Neutrophil (primary cell): ENCODE measurements around the gene NSMCE1.

ENCODE experiments used
- H3K27ac ChIP-seq: fragments of 200-600 bp; sonication (generic); 2 replicates; pipeline ENCODE4 v1.5.1; 2016; ENCODE audit warnings: mild to moderate bottlenecking, moderate library complexity
- H3K27me3 ChIP-seq: fragments of 200-600 bp; sonication (generic); 2 replicates; pipeline ENCODE4 v1.6.0; 2016; ENCODE audit warnings: mild to moderate bottlenecking
- H3K36me3 ChIP-seq: fragments of 200-600 bp; sonication (generic); 2 replicates; pipeline ENCODE4 v1.5.1; 2017
- H3K4me1 ChIP-seq, 2 experiments: fragments of 200-600 bp in 1 of 2; sonication (generic) in 1 of 2; 1 replicate in 1 of 2; 2 replicates in 1 of 2; pipeline versions ENCODE4 v1.5.1 to v1.6.1; 2013 to 2016; ENCODE audit warnings: low read depth in 1 of 2, low read length in 1 of 2, mild to moderate bottlenecking in 1 of 2, moderate library complexity in 1 of 2; ENCODE audit not compliant: control insufficient read depth in 1 of 2, insufficient read depth in 1 of 2
- H3K4me3 ChIP-seq, 2 experiments: fragments of 200-600 bp in 1 of 2; sonication (generic) in 1 of 2; 1 replicate in 1 of 2; 2 replicates in 1 of 2; pipeline ENCODE4 v1.5.1; 2013 to 2016; ENCODE audit warnings: low read depth in 1 of 2, low read length in 1 of 2, mild to moderate bottlenecking in 1 of 2, moderate library complexity in 1 of 2
- H3K9me3 ChIP-seq: fragments of 200-600 bp; sonication (generic); 2 replicates; pipeline ENCODE4 v1.5.1; 2016
- CTCF ChIP-seq: fragments of 200-600 bp; sonication (generic); IDR thresholded peaks from 2 replicates; pipeline ENCODE4 v1.5.1; 2016; ENCODE audit warnings: antibody characterized with exemption

Gene NSMCE1

GRCh38 chr16:27177031-27177774 is 91.4 kb downstream of the NSMCE1 start:
- Histone ChIP-seq H3K4me3 (no peak overlapping the region), H3K9me3 (no peaks in the 10 kb centered on the region), H3K27me3 (peaks cover 14% of the 10 kb centered on the region), H3K27ac (no peak overlapping the region), H3K36me3 (no peaks in the 10 kb centered on the region), H3K4me1 (peaks cover 7 to 16% of the 10 kb centered on the region in 2 experiments)
- no peak for TF ChIP-seq CTCF

- TF ChIP-seq CTCF = no peak
- Histone ChIP-seq H3K4me1 (peaks cover 7 to 16% of the 10 kb centered on the region in 2 experiments), H3K27me3 (peaks cover 14% of the 10 kb centered on the region), H3K9me3 (no peaks in the 10 kb centered on the region), H3K27ac (no peak overlapping the region), H3K4me3 (no peak overlapping the region), H3K36me3 (no peaks in the 10 kb centered on the region)
These were observed 92.7 kb downstream of the NSMCE1 start for GRCh38 chr16:27175888-27176287.
